ENCODE results near the gene GALNT5. TPM values are rescaled to one million over a fixed set of nuclear protein-coding genes. Genes with fewer than 3 reads are reported as not detected.
A peak's percentile ranks its signal among the peaks of the same experiment; 100 is the strongest.

Gene GALNT5
- total RNA-seq, 1 donor from 2014 or later: 3.7 TPM

- no peak for DNase-seq (ENCODE audit: low read depth)
These were observed 69.2 kb downstream of the GALNT5 start for GRCh38 chr2:157326698-157327097.

GRCh38 chr2:157327200-157327599 lies 69.7 kb downstream of the GALNT5 start:
- no peak for DNase-seq (ENCODE audit: low read depth)

GRCh38 chr2:157327621-157328500 lies 70.4 kb downstream of the GALNT5 start:
- peak; percentile 66 for DNase-seq (ENCODE audit: low read depth)

- DNase-seq (ENCODE audit: low read depth): peak; percentile 69
These were observed 72.0 kb downstream of the GALNT5 start for GRCh38 chr2:157329524-157329923.

GRCh38 chr2:157333304-157334047 lies 76.0 kb downstream of the GALNT5 start:
- DNase-seq (ENCODE audit: low read depth): no peak

GRCh38 chr2:157334335-157334734 lies 76.8 kb downstream of the GALNT5 start:
- DNase-seq (ENCODE audit: low read depth): no peak

GRCh38 chr2:157334797-157335196 lies 77.3 kb downstream of the GALNT5 start:
- DNase-seq (ENCODE audit: low read depth): no peak

GRCh38 chr2:157336137-157337010 lies 78.9 kb downstream of the GALNT5 start:
- DNase-seq (ENCODE audit: low read depth): no peak

GRCh38 chr2:157337978-157338377 lies 80.5 kb downstream of the GALNT5 start:
- no peak for DNase-seq (ENCODE audit: low read depth)

- DNase-seq (ENCODE audit: low read depth): no peak
These were observed 82.6 kb downstream of the GALNT5 start for GRCh38 chr2:157339965-157340655.

GRCh38 chr2:157341381-157341780 lies 83.9 kb downstream of the GALNT5 start:
- peak; percentile 19 for DNase-seq (ENCODE audit: low read depth)

- DNase-seq (ENCODE audit: low read depth): no peak
These were observed 88.3 kb downstream of the GALNT5 start for GRCh38 chr2:157345647-157346389.

GRCh38 chr2:157348291-157348921 lies 90.9 kb downstream of the GALNT5 start:
- no peak for DNase-seq (ENCODE audit: low read depth)

- DNase-seq (ENCODE audit: low read depth): no peak
These were observed 92.5 kb downstream of the GALNT5 start for GRCh38 chr2:157349949-157350515.

GRCh38 chr2:157355618-157356017 lies 98.1 kb downstream of the GALNT5 start:
- peak; percentile 10 for DNase-seq (ENCODE audit: low read depth)

- DNase-seq (ENCODE audit: low read depth): no peak
These were observed 102.1 kb downstream of the GALNT5 start for GRCh38 chr2:157359628-157360027.

GRCh38 chr2:157361526-157361925 lies 104.0 kb downstream of the GALNT5 start:
- DNase-seq (ENCODE audit: low read depth): no peak

GRCh38 chr2:157362627-157363026 lies 105.1 kb downstream of the GALNT5 start:
- DNase-seq (ENCODE audit: low read depth): no peak

GRCh38 chr2:157363612-157364101 lies 106.2 kb downstream of the GALNT5 start:
- DNase-seq (ENCODE audit: low read depth): peak; percentile 71

All from renal cortical epithelial cell (primary cell).